RWPE2 (cell line): Measurements from ENCODE around the gene LCE3E.
A peak's percentile ranks its signal among the peaks of the same experiment; 100 is the strongest.

Source experiments
- ATAC-seq: fragments of 200-7000 bp; cut with Tn5 transposase; 3 replicates; pipeline ENCODE4 v1.9.1; 2021; ENCODE audit warnings: low read depth
- DNase-seq: peaks from one replicate; pipeline ENCODE4 v3.0.0-alpha.2; 2020; ENCODE audit warnings: low spot score
- H3K27ac ChIP-seq: fragments of 450-650 bp; 2 replicates; pipeline ENCODE4 v1.5.1; 2017; ENCODE audit warnings: mild to moderate bottlenecking; ENCODE audit not compliant: poor library complexity, severe bottlenecking
- H3K27me3 ChIP-seq: fragments of 250-450 bp; sonication (Bioruptor Pico); 2 replicates; pipeline ENCODE4 v1.5.1; 2021; ENCODE audit warnings: mild to moderate bottlenecking, moderate library complexity; ENCODE audit not compliant: insufficient read depth, poor library complexity, severe bottlenecking
- H3K36me3 ChIP-seq: fragments of 250-450 bp; sonication (Bioruptor Pico); 2 replicates; pipeline ENCODE4 v1.5.1; 2020; ENCODE audit warnings: low read depth, mild to moderate bottlenecking, moderate library complexity
- H3K4me1 ChIP-seq: fragments of 250-450 bp; sonication (Bioruptor Pico); 2 replicates; pipeline ENCODE4 v1.5.1; 2021; ENCODE audit warnings: mild to moderate bottlenecking, moderate library complexity; ENCODE audit not compliant: insufficient read depth, poor library complexity, severe bottlenecking
- H3K4me3 ChIP-seq: fragments of 250-450 bp; sonication (Bioruptor Pico); 2 replicates; pipeline ENCODE4 v1.5.1; 2021; ENCODE audit warnings: mild to moderate bottlenecking, moderate library complexity; ENCODE audit not compliant: severe bottlenecking
- H3K9me3 ChIP-seq: fragments of 250-450 bp; sonication (Bioruptor Pico); 2 replicates; pipeline ENCODE4 v1.5.1; 2021; ENCODE audit warnings: mild to moderate bottlenecking, moderate library complexity; ENCODE audit not compliant: severe bottlenecking
- CTCF ChIP-seq: fragments of 450-650 bp; IDR thresholded peaks from one replicate; pipeline ENCODE4 v1.5.1; 2017; ENCODE audit warnings: mild to moderate bottlenecking, moderate library complexity; ENCODE audit not compliant: poor library complexity, severe bottlenecking

The LCE3E gene

GRCh38 chr1:152519851-152520250 lies 46.7 kb downstream of the LCE3E start:
- no peak for TF ChIP-seq CTCF
- Histone ChIP-seq H3K36me3 (no peaks in the 10 kb centered on the region), H3K27me3 (no peaks in the 10 kb centered on the region), H3K4me1 (peaks cover 29% of the 10 kb centered on the region), H3K9me3 (no peaks in the 10 kb centered on the region), H3K27ac (no peak overlapping the region), H3K4me3 (no peak overlapping the region)
- ATAC-seq (no peak), DNase-seq (no peak)

DNA sequence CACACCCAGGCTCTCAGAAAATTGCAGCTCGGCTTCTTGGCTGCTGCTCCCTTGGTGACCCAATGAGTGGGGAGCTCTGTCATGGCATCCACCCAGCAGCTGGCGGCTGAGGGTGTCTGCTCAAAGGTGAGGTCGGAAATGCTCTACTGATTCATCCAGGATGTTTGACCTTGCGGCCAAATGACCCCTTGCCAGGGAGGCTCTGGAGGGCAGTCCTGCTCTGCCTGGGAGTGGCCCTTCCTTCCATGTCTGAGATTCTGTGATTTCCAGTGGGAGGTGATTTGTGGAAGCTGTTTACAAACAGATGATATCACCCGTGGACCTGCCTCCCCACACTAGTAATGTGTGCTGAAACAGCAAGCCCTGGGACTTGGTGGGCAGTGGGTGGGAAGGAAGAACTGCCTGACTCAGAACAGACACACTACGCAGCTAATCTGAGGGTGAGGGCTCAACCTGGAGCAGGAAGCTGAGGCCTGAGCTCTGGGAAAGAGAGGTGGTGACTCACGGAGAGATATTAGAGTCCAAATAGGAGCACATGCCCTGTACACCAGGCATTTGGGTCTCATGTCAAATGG lies 49.3 kb downstream of the LCE3E start:
- Histone ChIP-seq H3K27ac (peak overlapping the region; percentile 78), H3K9me3 (no peaks in the 10 kb centered on the region), H3K36me3 (no peaks in the 10 kb centered on the region), H3K4me1 (peaks cover 37% of the 10 kb centered on the region), H3K27me3 (no peaks in the 10 kb centered on the region), H3K4me3 (no peak overlapping the region)
- no peak for TF ChIP-seq CTCF
- DNase-seq: peak; percentile 77
- peak; percentile 88 for ATAC-seq

- H3K36me3 ChIP-seq: no peaks in the 10 kb centered on the region
- H3K27me3 ChIP-seq: no peaks in the 10 kb centered on the region
- H3K9me3 ChIP-seq: no peaks in the 10 kb centered on the region
- H3K27ac ChIP-seq: peak overlapping the region; percentile 78
- ATAC-seq: no peak
- H3K4me1 ChIP-seq: peaks cover 37% of the 10 kb centered on the region
- no peak for DNase-seq
- no peak for TF ChIP-seq CTCF
- H3K4me3 ChIP-seq: no peak overlapping the region
Observed at GRCh38 chr1:152516082-152516481, 50.5 kb downstream of the LCE3E start.
